Vagina (tissue), 2 donors: ENCODE results near the gene TBL1XR1. TPM values are rescaled to one million over a fixed set of nuclear protein-coding genes. Genes with fewer than 3 reads are reported as not detected.

Experiments
- DNase-seq, 2 donors: peaks; one replicate each; pipeline ENCODE4 v3.0.0-alpha.2; 2017; ENCODE audit errors: extremely low spot score in 2 of 2
- H3K27ac ChIP-seq: fragments of 200-600 bp; sonication (generic); one replicate; pipeline ENCODE4 v1.5.1; 2019
- H3K27me3 ChIP-seq: fragments of 200-600 bp; sonication (generic); one replicate; pipeline ENCODE4 v1.5.1; 2019
- H3K36me3 ChIP-seq, 2 donors: fragments of 200-600 bp; sonication (generic); one replicate each; pipeline ENCODE4 v1.5.1; 2017 to 2019
- H3K4me1 ChIP-seq: fragments of 200-600 bp; sonication (generic); one replicate; pipeline ENCODE4 v1.5.1; 2019
- H3K4me3 ChIP-seq, 2 donors: fragments of 200-600 bp; sonication (generic); 1 replicate in 1 of 2; 2 replicates in 1 of 2; pipeline ENCODE4 v1.5.1; 2016 to 2019
- H3K9me3 ChIP-seq: fragments of 200-600 bp; sonication (generic); one replicate; pipeline ENCODE4 v1.5.1; 2019
- POLR2A ChIP-seq, 2 donors: fragments of 450-650 bp; IDR thresholded peaks; one replicate each; pipeline ENCODE4 v1.6.1; 2017; ENCODE audit warnings: antibody characterized with exemption in 2 of 2, mild to moderate bottlenecking in 2 of 2, moderate library complexity in 2 of 2
- POLR2AphosphoS5 ChIP-seq, 2 donors: sonication (generic); formaldehyde crosslinking; IDR thresholded peaks; one replicate each; pipeline ENCODE4 v1.9.0; 2017; ENCODE audit warnings: antibody characterized with exemption in 2 of 2, mild to moderate bottlenecking in 2 of 2, low read depth in 1 of 2; ENCODE audit not compliant: insufficient read depth in 1 of 2
- intact Hi-C: fragments of 100-400 bp; cut with DNase I; formaldehyde crosslinking; loops from one replicate; pipeline ENCODE4 v1.15.1; 2023
- total RNA-seq: library from RNA; depleted of rRNA; stranded (reverse); fragments of >200 nt; gene quantifications from one replicate; pipeline ENCODE4 v1.2.3, GENCODE V29; 2016
- TF ChIP-seq, protein P1 (sequence below), 3 experiments: fragments of 450-650 bp in 2 of 3; fragments of 200-600 bp in 1 of 3; sonication (generic) in 1 of 3; IDR thresholded peaks; one replicate each; pipeline ENCODE4 v1.5.1; 2017 to 2019; ENCODE audit warnings: antibody characterized with exemption in 3 of 3, mild to moderate bottlenecking in 2 of 3, moderate library complexity in 2 of 3

TBL1XR1 gene
- total RNA-seq, 1 donor from 2014 or later, result 80.5 TPM

GRCh38 chr3:177106184-177106583, 91.1 kb downstream of the TBL1XR1 start:
- H3K4me3 ChIP-seq, result no peak overlapping the region
- H3K4me1 ChIP-seq, result peaks cover 80% of the 10 kb centered on the region
- no peak for TF ChIP-seq POLR2A (IDR thresholded peaks at IDR 0.05)
- no peak for TF ChIP-seq POLR2AphosphoS5 (IDR thresholded peaks at IDR 0.05; ENCODE audit: insufficient read depth in 1 of 2, low read depth in 1 of 2)
- TF ChIP-seq, protein P1, sequence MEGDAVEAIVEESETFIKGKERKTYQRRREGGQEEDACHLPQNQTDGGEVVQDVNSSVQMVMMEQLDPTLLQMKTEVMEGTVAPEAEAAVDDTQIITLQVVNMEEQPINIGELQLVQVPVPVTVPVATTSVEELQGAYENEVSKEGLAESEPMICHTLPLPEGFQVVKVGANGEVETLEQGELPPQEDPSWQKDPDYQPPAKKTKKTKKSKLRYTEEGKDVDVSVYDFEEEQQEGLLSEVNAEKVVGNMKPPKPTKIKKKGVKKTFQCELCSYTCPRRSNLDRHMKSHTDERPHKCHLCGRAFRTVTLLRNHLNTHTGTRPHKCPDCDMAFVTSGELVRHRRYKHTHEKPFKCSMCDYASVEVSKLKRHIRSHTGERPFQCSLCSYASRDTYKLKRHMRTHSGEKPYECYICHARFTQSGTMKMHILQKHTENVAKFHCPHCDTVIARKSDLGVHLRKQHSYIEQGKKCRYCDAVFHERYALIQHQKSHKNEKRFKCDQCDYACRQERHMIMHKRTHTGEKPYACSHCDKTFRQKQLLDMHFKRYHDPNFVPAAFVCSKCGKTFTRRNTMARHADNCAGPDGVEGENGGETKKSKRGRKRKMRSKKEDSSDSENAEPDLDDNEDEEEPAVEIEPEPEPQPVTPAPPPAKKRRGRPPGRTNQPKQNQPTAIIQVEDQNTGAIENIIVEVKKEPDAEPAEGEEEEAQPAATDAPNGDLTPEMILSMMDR (IDR thresholded peaks at IDR 0.05), result no peak
- H3K36me3 ChIP-seq, result no peaks in the 10 kb centered on the region
- DNase-seq, result no peak
- intact Hi-C loops, result no loop called here
- no peak overlapping the region for H3K27ac ChIP-seq
- no peaks in the 10 kb centered on the region for H3K9me3 ChIP-seq
- no peaks in the 10 kb centered on the region for H3K27me3 ChIP-seq

DNA sequence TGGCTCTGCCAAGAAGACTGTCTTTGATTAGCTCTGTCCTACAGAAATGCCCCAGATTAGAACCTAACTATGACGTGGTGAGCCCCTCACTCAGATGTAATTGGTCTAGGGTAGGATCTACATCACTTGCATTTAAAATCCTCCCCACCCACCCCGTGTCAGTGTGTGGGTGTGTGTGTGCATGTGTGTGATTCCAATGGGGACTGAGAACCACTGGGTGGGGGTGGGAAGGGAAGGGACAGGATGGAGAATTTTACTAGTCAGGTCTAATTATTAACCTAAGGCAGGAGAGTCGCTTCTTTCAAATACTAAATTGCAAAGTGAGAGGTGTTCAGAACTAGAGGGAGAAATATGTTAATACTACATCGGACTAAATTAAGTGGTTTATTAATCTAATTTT, 91.7 kb downstream of the TBL1XR1 start:
- H3K4me1 ChIP-seq, result peaks cover 80% of the 10 kb centered on the region
- no peak overlapping the region for H3K4me3 ChIP-seq
- no peaks in the 10 kb centered on the region for H3K27me3 ChIP-seq
- DNase-seq, result no peak
- intact Hi-C loops, result no loop called here
- TF ChIP-seq, protein P1 (IDR thresholded peaks at IDR 0.05), result no peak
- TF ChIP-seq POLR2AphosphoS5 (IDR thresholded peaks at IDR 0.05; ENCODE audit: insufficient read depth in 1 of 2, low read depth in 1 of 2) (no peak), POLR2A (IDR thresholded peaks at IDR 0.05) (no peak)
- H3K36me3 ChIP-seq, result no peaks in the 10 kb centered on the region
- no peak overlapping the region for H3K27ac ChIP-seq
- no peaks in the 10 kb centered on the region for H3K9me3 ChIP-seq

- TF ChIP-seq, protein P1 (IDR thresholded peaks at IDR 0.05), result no peak
- no peak for TF ChIP-seq POLR2AphosphoS5 (IDR thresholded peaks at IDR 0.05; ENCODE audit: insufficient read depth in 1 of 2, low read depth in 1 of 2)
- no peak for TF ChIP-seq POLR2A (IDR thresholded peaks at IDR 0.05)
- Histone ChIP-seq H3K9me3 (no peaks in the 10 kb centered on the region), H3K27ac (no peak overlapping the region), H3K4me3 (no peak overlapping the region), H3K27me3 (no peaks in the 10 kb centered on the region), H3K4me1 (peaks cover 72% of the 10 kb centered on the region), H3K36me3 (no peaks in the 10 kb centered on the region)
- intact Hi-C loops, result no loop called here
- DNase-seq, result no peak
These were observed 92.8 kb downstream of the TBL1XR1 start for GRCh38 chr3:177104299-177104992.

DNA sequence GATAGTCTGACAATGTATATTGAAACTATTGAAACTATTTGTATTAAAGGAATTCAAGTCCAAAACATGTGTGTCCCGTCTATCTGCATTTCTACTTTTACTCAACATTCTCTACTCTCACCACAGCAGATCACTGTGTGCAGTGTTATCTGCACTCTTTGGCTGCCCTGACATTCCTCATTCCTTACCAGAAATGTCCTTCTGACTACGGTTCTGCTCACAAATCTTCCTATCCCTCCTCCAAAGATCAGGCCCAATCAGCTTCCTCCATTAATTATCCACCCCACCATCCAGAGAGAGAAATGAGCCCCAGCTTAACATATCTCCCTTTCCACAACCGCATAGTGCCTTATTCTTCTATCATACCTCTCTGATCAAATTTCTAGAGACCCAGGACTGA, 94.7 kb downstream of the TBL1XR1 start:
- Histone ChIP-seq H3K27me3 (no peaks in the 10 kb centered on the region), H3K36me3 (no peaks in the 10 kb centered on the region), H3K4me3 (no peak overlapping the region), H3K27ac (no peak overlapping the region), H3K9me3 (no peaks in the 10 kb centered on the region), H3K4me1 (peaks cover 66% of the 10 kb centered on the region)
- no peak for DNase-seq
- TF ChIP-seq, protein P1 (IDR thresholded peaks at IDR 0.05), result no peak
- no peak for TF ChIP-seq POLR2AphosphoS5 (IDR thresholded peaks at IDR 0.05; ENCODE audit: insufficient read depth in 1 of 2, low read depth in 1 of 2)
- no peak for TF ChIP-seq POLR2A (IDR thresholded peaks at IDR 0.05)
- intact Hi-C loops, result no loop called here

DNA sequence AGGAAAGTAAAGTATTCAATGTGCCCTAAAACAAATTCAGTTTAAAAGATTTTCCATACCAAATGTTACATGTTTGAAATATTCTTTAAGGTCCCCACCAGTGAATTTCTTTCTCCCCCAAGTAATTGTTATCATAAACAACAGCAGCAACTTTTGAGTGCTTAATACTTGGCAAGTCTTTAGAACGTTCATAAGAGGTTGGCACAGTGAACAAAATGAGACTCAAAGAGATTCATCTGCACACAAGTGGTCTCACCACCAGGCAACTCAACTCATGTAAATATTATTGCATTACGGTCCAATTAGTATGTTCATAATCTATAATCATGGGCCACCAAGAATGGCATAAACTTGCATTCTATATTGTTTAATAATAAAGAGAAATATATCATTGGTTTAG, 98.7 kb downstream of the TBL1XR1 start:
- Histone ChIP-seq H3K4me3 (no peak overlapping the region), H3K9me3 (no peaks in the 10 kb centered on the region), H3K27ac (no peak overlapping the region), H3K4me1 (peaks cover 42% of the 10 kb centered on the region), H3K36me3 (no peaks in the 10 kb centered on the region), H3K27me3 (no peaks in the 10 kb centered on the region)
- intact Hi-C loops, result no loop called here
- DNase-seq, result no peak
- TF ChIP-seq POLR2A (IDR thresholded peaks at IDR 0.05) (no peak), POLR2AphosphoS5 (IDR thresholded peaks at IDR 0.05; ENCODE audit: insufficient read depth in 1 of 2, low read depth in 1 of 2) (no peak)
- TF ChIP-seq, protein P1 (IDR thresholded peaks at IDR 0.05), result no peak
